ENCODE measurements around the gene SUPT5H.

DNA sequence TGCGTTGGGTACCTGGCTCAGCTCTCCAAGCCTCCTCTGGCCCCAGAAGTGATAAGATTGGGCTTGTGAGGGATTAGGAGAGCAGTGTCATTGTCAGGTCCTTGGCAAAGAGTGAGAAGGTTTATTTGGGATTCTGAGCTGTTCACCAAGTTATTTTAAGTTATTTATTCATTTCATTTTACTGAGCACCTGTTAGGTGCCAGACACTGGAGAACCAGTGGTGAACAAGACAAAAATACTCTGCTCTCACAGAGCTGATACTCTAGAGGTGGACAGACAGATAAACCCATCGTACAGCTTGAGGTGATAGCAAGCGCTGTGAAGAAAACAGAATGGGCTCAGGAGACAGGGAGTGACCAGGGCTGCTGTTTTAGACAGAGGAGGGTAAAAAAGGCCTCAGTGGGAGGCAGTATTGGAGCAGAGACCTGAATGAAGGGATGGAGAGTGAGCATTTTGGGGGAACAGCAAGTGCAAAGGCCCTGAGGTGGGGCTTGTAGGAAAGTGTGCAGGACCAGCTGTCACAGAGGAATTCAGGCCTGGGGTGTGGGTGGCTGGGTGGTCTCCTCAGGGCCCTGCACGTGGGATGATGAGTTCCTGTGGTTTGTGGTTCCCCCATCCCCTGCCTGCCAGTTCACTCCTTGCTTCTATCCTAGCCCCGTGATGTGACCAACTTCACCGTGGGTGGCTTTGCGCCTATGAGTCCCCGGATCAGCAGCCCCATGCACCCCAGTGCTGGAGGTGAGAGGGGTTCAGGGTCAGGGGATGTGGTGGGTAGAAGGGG is 26.6 kb downstream of the SUPT5H start:
- TF ChIP-seq, protein P1, sequence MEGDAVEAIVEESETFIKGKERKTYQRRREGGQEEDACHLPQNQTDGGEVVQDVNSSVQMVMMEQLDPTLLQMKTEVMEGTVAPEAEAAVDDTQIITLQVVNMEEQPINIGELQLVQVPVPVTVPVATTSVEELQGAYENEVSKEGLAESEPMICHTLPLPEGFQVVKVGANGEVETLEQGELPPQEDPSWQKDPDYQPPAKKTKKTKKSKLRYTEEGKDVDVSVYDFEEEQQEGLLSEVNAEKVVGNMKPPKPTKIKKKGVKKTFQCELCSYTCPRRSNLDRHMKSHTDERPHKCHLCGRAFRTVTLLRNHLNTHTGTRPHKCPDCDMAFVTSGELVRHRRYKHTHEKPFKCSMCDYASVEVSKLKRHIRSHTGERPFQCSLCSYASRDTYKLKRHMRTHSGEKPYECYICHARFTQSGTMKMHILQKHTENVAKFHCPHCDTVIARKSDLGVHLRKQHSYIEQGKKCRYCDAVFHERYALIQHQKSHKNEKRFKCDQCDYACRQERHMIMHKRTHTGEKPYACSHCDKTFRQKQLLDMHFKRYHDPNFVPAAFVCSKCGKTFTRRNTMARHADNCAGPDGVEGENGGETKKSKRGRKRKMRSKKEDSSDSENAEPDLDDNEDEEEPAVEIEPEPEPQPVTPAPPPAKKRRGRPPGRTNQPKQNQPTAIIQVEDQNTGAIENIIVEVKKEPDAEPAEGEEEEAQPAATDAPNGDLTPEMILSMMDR (IDR thresholded peaks at IDR 0.05; ENCODE audit: insufficient read depth, low read length, poor library complexity, severe bottlenecking): no peak
- TF ChIP-seq EZH2phosphoT487 (conservative IDR thresholded peaks at IDR 0.05; ENCODE audit: low read length): no peak
